SJCRH30 (cell line): ENCODE measurements around the gene NELFA. TPM values are rescaled to one million over a fixed set of nuclear protein-coding genes. Genes with fewer than 3 reads are reported as not detected.

Source experiments
- DNase-seq, 2 experiments: peaks; one replicate each; pipeline ENCODE4 v3.0.0-alpha.2; 2015 to 2020
- H3K27ac ChIP-seq: fragments of 250-450 bp; sonication (Bioruptor Pico); 2 replicates; pipeline ENCODE4 v1.5.1; 2020; ENCODE audit warnings: mild to moderate bottlenecking, moderate library complexity
- H3K27me3 ChIP-seq: fragments of 250-450 bp; sonication (Bioruptor Pico); 2 replicates; pipeline ENCODE4 v1.5.1; 2020; ENCODE audit warnings: mild to moderate bottlenecking, moderate library complexity
- H3K36me3 ChIP-seq: fragments of 250-450 bp; sonication (Bioruptor Pico); 2 replicates; pipeline ENCODE4 v1.5.1; 2020; ENCODE audit warnings: mild to moderate bottlenecking, moderate library complexity
- H3K4me1 ChIP-seq: fragments of 250-450 bp; sonication (Bioruptor Pico); 2 replicates; pipeline ENCODE4 v1.5.1; 2020; ENCODE audit warnings: mild to moderate bottlenecking, moderate library complexity
- H3K4me3 ChIP-seq: fragments of 250-450 bp; sonication (Bioruptor Pico); 2 replicates; pipeline ENCODE4 v1.5.1; 2020; ENCODE audit warnings: mild to moderate bottlenecking, moderate library complexity
- H3K9me3 ChIP-seq: fragments of 250-450 bp; sonication (Bioruptor Pico); replicated peaks from 2 replicates; pipeline ENCODE4 v1.5.1; 2020; ENCODE audit warnings: mild to moderate bottlenecking, moderate library complexity
- total RNA-seq: library from RNA; depleted of rRNA; stranded (reverse); fragments of >200 nt; shearing (Covaris generic); gene quantifications from 2 replicates; pipeline ENCODE4 v1.2.3, GENCODE V29; 2014

The NELFA gene
- total RNA-seq, 1 experiment from 2014 or later, result 21.1 TPM

- Histone ChIP-seq H3K9me3 (no peaks in the 10 kb centered on the region), H3K27me3 (no peaks in the 10 kb centered on the region), H3K27ac (no peak overlapping the region), H3K4me3 (no peak overlapping the region), H3K36me3 (peaks cover 11% of the 10 kb centered on the region), H3K4me1 (no peaks in the 10 kb centered on the region)
- DNase-seq, result no peak
Observed at GRCh38 chr4:1992468-1993168, 16.2 kb downstream of the NELFA start.

- no peak for DNase-seq
- Histone ChIP-seq H3K27ac (no peak overlapping the region), H3K4me1 (no peaks in the 10 kb centered on the region)
Observed at GRCh38 chr4:1991596-1992434, 17.0 kb downstream of the NELFA start.

GRCh38 chr4:1991087-1991486 lies 17.7 kb downstream of the NELFA start:
- no peak overlapping the region for H3K4me3 ChIP-seq
- H3K9me3 ChIP-seq, result no peaks in the 10 kb centered on the region
- H3K4me1 ChIP-seq, result no peaks in the 10 kb centered on the region
- no peaks in the 10 kb centered on the region for H3K27me3 ChIP-seq
- H3K36me3 ChIP-seq, result peaks cover 19% of the 10 kb centered on the region
- no peak for DNase-seq
- no peak overlapping the region for H3K27ac ChIP-seq

More at GRCh38 chr4:1991596-1992434, 17.0 kb downstream of the NELFA start:
- Histone ChIP-seq H3K36me3 (peaks cover 16% of the 10 kb centered on the region), H3K27me3 (no peaks in the 10 kb centered on the region), H3K9me3 (no peaks in the 10 kb centered on the region), H3K4me3 (no peak overlapping the region)

DNA sequence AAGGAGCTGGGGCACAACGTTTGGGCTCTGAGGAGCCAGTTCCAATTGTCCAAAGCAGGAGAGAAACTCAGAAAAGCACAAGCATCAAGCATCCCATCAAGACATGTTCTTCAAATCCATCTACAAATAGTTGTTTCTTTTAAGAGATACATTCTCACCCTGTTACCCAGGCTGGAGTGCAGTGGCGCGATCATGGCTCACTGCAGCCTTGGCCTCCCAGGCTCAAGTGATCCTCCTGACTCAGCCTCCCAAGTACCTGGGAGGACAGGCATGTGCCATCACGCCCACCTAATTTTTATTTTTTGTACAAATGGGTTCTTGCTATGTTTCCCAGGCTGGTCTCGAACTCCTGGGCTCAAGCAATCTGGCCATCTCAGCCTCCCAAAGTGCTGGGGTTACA lies 18.1 kb downstream of the NELFA start:
- Histone ChIP-seq H3K4me3 (no peak overlapping the region), H3K9me3 (no peaks in the 10 kb centered on the region), H3K36me3 (peaks cover 23% of the 10 kb centered on the region), H3K27me3 (no peaks in the 10 kb centered on the region), H3K27ac (no peak overlapping the region), H3K4me1 (no peaks in the 10 kb centered on the region)
- no peak for DNase-seq

DNA sequence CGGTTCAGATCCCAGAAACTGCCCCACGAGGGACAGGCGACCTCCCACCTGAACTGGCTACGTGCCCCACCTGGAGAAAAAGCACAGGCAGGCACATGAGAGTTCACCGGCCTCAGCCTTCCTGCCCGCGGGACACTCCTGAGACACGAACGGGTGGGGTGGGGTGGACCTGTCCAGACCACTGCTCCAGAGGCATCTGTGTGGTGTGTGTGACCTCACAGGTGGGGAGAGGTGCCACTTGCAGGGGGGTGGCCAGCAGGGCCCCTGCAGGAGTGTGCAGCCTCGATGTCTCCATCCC lies 18.5 kb downstream of the NELFA start:
- DNase-seq, result no peak
- Histone ChIP-seq H3K9me3 (no peaks in the 10 kb centered on the region), H3K4me3 (no peak overlapping the region), H3K27me3 (no peaks in the 10 kb centered on the region), H3K27ac (no peak overlapping the region), H3K4me1 (no peaks in the 10 kb centered on the region), H3K36me3 (peaks cover 27% of the 10 kb centered on the region)

GRCh38 chr4:1989533-1990347 lies 19.0 kb downstream of the NELFA start:
- Histone ChIP-seq H3K27ac (no peak overlapping the region), H3K27me3 (no peaks in the 10 kb centered on the region), H3K4me3 (no peak overlapping the region), H3K4me1 (no peaks in the 10 kb centered on the region), H3K9me3 (no peaks in the 10 kb centered on the region), H3K36me3 (peaks cover 32% of the 10 kb centered on the region)
- DNase-seq, result no peak

- Histone ChIP-seq H3K4me3 (no peak overlapping the region), H3K9me3 (no peaks in the 10 kb centered on the region), H3K4me1 (no peaks in the 10 kb centered on the region), H3K27me3 (no peaks in the 10 kb centered on the region), H3K27ac (no peak overlapping the region), H3K36me3 (peaks cover 47% of the 10 kb centered on the region)
- no peak for DNase-seq
Observed at GRCh38 chr4:1988327-1988724, 20.4 kb downstream of the NELFA start.

DNA sequence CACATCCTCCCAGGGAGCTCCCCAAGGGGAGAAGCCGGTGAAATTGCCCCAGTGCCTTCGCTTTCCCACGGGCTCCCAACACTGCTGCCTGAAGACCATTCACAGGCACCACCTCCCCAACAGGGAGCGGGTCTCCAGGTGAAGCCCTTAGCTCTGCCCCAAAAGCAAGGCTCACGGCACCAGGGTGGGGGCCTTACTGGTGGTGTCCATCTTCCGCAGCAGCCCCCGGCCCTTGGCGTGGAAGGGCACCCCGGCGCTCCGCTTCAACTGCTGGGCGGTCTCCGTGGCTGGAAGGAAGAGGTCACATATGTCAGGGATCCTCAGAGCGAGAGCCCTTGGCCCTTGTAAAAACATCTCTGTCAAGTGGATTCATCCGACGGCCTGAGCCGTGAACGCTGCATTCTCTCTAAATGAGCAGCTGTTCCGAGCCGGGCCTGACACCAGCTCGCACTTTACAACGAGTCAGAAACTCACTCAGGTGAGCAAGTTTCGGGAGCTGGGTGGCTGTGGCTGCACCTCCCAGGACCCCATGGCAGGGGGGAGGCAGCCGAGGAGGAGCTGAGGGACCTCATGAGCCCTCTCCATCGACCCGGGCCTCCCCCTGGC lies 20.9 kb downstream of the NELFA start:
- no peaks in the 10 kb centered on the region for H3K4me1 ChIP-seq
- H3K36me3 ChIP-seq, result peaks cover 52% of the 10 kb centered on the region
- no peak overlapping the region for H3K4me3 ChIP-seq
- no peak for DNase-seq
- H3K9me3 ChIP-seq, result no peaks in the 10 kb centered on the region
- no peak overlapping the region for H3K27ac ChIP-seq
- no peaks in the 10 kb centered on the region for H3K27me3 ChIP-seq

GRCh38 chr4:1987296-1987695 lies 21.5 kb downstream of the NELFA start:
- no peaks in the 10 kb centered on the region for H3K27me3 ChIP-seq
- H3K4me3 ChIP-seq, result no peak overlapping the region
- peaks cover 57% of the 10 kb centered on the region for H3K36me3 ChIP-seq
- no peaks in the 10 kb centered on the region for H3K4me1 ChIP-seq
- no peak for DNase-seq
- H3K9me3 ChIP-seq, result no peaks in the 10 kb centered on the region
- no peak overlapping the region for H3K27ac ChIP-seq

- Histone ChIP-seq H3K27me3 (no peaks in the 10 kb centered on the region), H3K9me3 (no peaks in the 10 kb centered on the region), H3K27ac (no peak overlapping the region), H3K36me3 (peaks cover 63% of the 10 kb centered on the region), H3K4me1 (no peaks in the 10 kb centered on the region), H3K4me3 (no peak overlapping the region)
- no peak for DNase-seq
Observed at GRCh38 chr4:1986578-1987210, 22.1 kb downstream of the NELFA start.

- Histone ChIP-seq H3K9me3 (no peaks in the 10 kb centered on the region), H3K4me3 (no peak overlapping the region), H3K36me3 (peaks cover 64% of the 10 kb centered on the region), H3K27me3 (no peaks in the 10 kb centered on the region), H3K27ac (no peak overlapping the region), H3K4me1 (no peaks in the 10 kb centered on the region)
- DNase-seq, result no peak
Observed at GRCh38 chr4:1985780-1986577, 22.8 kb downstream of the NELFA start.

DNA sequence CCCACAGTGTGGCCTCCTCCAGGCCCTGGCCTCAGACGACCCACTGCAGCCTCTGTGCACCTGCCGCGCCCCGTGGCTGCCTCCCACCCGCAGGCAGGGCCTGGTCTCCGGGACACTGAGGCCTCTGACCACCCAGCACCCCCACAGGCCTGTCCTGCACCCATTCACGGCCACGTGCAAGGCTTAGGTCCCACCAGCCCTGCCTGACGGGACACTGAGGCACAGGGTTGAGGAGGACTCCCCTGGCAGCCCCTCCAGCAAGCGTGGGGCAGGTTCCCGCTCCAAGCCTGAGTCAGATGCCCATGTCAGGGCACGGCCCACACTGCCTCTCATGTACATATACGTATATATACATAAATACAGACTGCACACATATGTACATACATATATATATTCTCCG lies 23.5 kb downstream of the NELFA start:
- Histone ChIP-seq H3K4me1 (no peaks in the 10 kb centered on the region), H3K27me3 (no peaks in the 10 kb centered on the region), H3K27ac (no peak overlapping the region), H3K36me3 (peaks cover 69% of the 10 kb centered on the region), H3K9me3 (no peaks in the 10 kb centered on the region), H3K4me3 (no peak overlapping the region)
- no peak for DNase-seq

DNA sequence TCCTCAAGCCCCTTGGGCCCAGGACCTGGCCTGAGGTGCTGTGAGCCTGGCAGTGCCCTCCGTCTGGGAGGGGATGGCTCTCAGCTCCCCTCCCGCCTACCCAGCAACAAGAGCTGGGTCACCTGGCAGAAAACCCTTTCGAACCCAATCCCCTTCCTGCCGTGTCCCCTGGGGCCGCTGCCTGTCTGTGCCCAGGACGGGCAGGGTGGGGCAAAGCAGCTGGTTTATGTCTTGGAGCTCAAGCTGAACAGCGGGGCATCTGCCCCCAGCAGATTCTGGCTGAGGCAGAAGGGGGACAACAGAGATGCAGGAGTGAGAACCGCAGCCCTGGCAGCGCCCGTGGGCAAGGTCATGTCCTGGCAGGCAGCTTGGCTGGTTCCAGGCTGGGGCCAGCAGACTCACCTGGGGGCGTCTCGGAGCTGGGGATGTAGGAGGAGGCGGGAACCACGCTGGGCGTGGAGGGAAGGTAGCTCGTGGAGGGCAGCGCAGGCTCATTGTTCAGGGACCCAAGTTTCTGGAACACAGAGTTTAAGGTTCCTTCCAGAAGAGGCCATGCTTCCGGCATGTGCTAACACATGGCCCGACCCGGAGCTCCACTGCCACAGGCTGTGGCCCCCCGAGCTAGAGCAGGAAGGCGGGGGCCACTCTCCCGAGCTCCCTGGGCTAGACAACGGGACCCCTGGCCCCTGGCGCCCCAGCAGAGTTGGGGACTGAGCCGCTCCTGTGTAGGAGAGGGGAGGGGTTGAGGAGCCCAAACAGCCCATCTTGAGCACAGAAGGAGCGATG lies 24.2 kb downstream of the NELFA start:
- peaks cover 75% of the 10 kb centered on the region for H3K36me3 ChIP-seq

More for the DNA sequence above, 24.2 kb downstream of the NELFA start:
- no peaks in the 10 kb centered on the region for H3K27me3 ChIP-seq
- H3K27ac ChIP-seq, result no peak overlapping the region
- no peaks in the 10 kb centered on the region for H3K9me3 ChIP-seq
- DNase-seq, result no peak
- no peak overlapping the region for H3K4me3 ChIP-seq
- no peaks in the 10 kb centered on the region for H3K4me1 ChIP-seq
